Measurements from ENCODE around the gene C10orf53.

C10orf53 gene

DNA sequence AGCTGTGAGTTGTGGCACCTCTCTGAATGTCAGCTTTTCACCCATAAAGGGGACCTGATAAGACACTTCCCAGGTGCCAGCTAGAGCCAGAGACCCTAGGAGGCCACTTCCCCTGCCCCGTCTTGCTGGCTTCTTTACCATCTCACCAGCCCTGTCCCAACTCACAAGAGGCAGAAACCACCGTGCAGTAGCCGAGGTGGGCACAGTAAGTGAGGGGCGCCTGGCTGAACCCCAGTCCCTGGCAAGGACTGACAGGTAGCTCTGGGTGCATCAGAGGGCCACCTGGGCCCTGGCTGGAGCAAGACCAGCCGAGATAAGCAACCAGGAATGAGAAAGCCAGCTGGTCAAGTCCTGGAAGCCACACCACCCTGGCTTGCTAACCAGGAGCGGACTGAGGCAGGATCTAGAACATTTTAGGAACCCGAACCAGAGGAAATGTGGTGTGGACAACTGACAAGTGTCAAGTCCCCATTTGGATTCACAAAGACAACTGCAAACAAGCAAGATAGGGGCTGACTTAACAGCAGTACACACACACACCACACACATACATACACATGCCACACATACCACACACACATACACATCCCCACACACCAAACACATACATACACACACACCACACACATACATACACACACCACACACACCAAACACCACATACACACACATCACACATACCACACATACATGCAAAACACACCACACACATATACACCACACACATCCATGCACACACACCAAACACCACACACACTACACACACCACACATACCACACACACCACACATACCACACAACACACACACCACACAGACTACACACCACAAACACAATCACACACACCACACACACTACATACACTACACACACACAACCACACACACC, 61.9 kb downstream of the C10orf53 start:
- TF ChIP-seq CTCF (IDR thresholded peaks at IDR 0.05; ENCODE audit: extremely low read depth, insufficient read depth, missing control alignments) = no peak
- in situ Hi-C loops (cut with MboI; ENCODE audit: low pct_unique_long_range_greater_than_20kb, low sequenced_read_pairs, unreplicated experiment) = no loop called here
- DNase-seq (ENCODE audit: low spot score) = no peak

- no peak for TF ChIP-seq CTCF (IDR thresholded peaks at IDR 0.05; ENCODE audit: extremely low read depth, insufficient read depth, missing control alignments)
- no peak for DNase-seq (ENCODE audit: low spot score)
- in situ Hi-C loops (cut with MboI; ENCODE audit: low pct_unique_long_range_greater_than_20kb, low sequenced_read_pairs, unreplicated experiment) = no loop called here
Measured at GRCh38 chr10:49742683-49743463, 63.4 kb downstream of the C10orf53 start.

DNA sequence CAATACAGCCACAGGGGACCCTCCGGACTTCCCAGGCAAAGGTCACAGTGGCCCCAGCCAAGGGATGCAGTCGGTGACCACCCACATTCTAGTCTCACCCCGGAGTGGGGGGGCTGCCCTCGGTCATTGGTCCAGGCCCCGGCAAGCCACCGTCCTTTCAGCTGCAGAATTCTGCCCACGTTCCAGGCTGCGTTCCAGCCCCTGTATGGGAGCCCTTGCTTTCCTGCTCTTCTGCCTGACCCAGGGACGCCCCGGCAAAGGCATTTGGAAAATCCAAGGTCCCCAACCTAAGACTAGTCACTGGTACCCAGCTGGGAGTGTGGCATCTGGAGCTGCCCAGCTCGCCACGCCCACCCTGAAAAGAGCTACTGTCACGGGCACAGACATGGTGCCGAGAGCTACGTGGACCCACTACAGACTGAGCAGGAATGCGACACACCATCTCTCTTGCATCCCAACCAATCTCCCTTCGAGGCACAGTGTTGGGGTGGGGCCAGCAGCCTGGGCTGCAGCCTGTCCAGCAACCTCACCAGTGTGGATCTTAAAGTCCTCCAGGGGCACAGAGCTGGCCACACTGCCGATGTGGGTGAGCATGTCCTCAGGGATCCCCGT, 64.1 kb downstream of the C10orf53 start:
- DNase-seq (ENCODE audit: low spot score) = no peak
- no peak for TF ChIP-seq CTCF (IDR thresholded peaks at IDR 0.05; ENCODE audit: extremely low read depth, insufficient read depth, missing control alignments)
- in situ Hi-C loops (cut with MboI; ENCODE audit: low pct_unique_long_range_greater_than_20kb, low sequenced_read_pairs, unreplicated experiment) = no loop called here

- TF ChIP-seq CTCF (IDR thresholded peaks at IDR 0.05; ENCODE audit: extremely low read depth, insufficient read depth, missing control alignments) = no peak
- in situ Hi-C loops (cut with MboI; ENCODE audit: low pct_unique_long_range_greater_than_20kb, low sequenced_read_pairs, unreplicated experiment) = no loop called here
Measured at GRCh38 chr10:49744091-49744685, 64.7 kb downstream of the C10orf53 start.

DNA sequence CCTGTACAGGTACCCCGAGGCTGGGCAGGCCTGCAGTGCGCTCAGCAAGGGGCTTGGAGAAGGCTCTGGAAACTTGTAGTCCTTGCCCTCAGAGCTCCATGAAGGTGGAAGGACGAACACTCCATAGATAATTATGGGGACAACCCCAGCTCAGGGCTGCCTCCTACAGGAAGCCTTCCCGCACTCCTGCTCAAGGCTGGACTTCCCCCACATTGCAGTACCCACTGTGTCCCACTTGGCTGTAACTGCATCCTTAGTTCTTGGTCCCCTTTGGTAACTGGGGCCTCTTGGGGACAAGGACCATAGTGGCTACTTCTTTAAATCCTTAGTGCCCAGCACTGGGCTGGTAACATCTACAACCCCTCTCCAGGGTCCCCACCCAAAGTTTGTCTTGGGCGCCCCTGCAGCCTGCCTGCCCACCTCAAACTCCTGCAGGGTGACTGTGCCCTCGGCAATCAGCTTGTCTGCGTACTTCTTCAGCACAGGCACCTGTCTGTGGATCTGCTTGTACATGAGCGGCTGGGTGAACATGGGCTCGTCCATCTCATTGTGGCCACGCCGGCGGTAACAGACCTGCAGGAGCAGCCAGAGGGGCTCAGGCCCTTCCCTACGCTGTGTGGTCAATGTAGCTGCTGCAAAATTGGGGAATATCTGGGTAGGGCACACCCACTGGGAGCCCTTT, 65.6 kb downstream of the C10orf53 start:
- DNase-seq (ENCODE audit: low spot score) = no peak
- TF ChIP-seq CTCF (IDR thresholded peaks at IDR 0.05; ENCODE audit: extremely low read depth, insufficient read depth, missing control alignments) = no peak
- in situ Hi-C loops (cut with MboI; ENCODE audit: low pct_unique_long_range_greater_than_20kb, low sequenced_read_pairs, unreplicated experiment) = no loop called here

More at GRCh38 chr10:49744091-49744685, 64.7 kb downstream of the C10orf53 start:
- DNase-seq (ENCODE audit: low spot score) = no peak
